AG10803 (cell line): ENCODE results near the gene FBXW2.

ENCODE experiments used
- DNase-seq: peaks from one replicate; pipeline ENCODE4 v3.0.0; 2010; ENCODE audit warnings: low read depth
- H3K4me3 ChIP-seq: 2 replicates; pipeline ENCODE4 v1.5.1; 2011; ENCODE audit warnings: mild to moderate bottlenecking, low read length, control low read depth
- CTCF ChIP-seq: conservative IDR thresholded peaks from 2 replicates; pipeline ENCODE4 v1.5.1; 2011; ENCODE audit warnings: mild to moderate bottlenecking, low read length, control low read depth, inconsistent platforms

FBXW2 gene

GRCh38 chr9:120729791-120730241, 63.4 kb downstream of the FBXW2 start:
- no peak for TF ChIP-seq CTCF
- H3K4me3 ChIP-seq = no peak overlapping the region
- no peak for DNase-seq

- DNase-seq = no peak
- TF ChIP-seq CTCF = no peak
- no peak overlapping the region for H3K4me3 ChIP-seq
These were observed 66.7 kb downstream of the FBXW2 start for GRCh38 chr9:120726484-120726883.

GRCh38 chr9:120725907-120726306, 67.3 kb downstream of the FBXW2 start:
- no peak for TF ChIP-seq CTCF
- no peak overlapping the region for H3K4me3 ChIP-seq

GRCh38 chr9:120724757-120725400, 68.3 kb downstream of the FBXW2 start:
- no peak for TF ChIP-seq CTCF
- no peak for DNase-seq
- no peak overlapping the region for H3K4me3 ChIP-seq

More at GRCh38 chr9:120725907-120726306, 67.3 kb downstream of the FBXW2 start:
- no peak for DNase-seq

- DNase-seq = peak; percentile 84
- no peak overlapping the region for H3K4me3 ChIP-seq
These were observed 69.7 kb downstream of the FBXW2 start for GRCh38 chr9:120723565-120723964.

GRCh38 chr9:120720404-120720803, 72.8 kb downstream of the FBXW2 start:
- no peak for TF ChIP-seq CTCF

More at GRCh38 chr9:120723565-120723964, 69.7 kb downstream of the FBXW2 start:
- no peak for TF ChIP-seq CTCF

GRCh38 chr9:120718316-120718715, 74.9 kb downstream of the FBXW2 start:
- no peak for DNase-seq
- H3K4me3 ChIP-seq = no peak overlapping the region
- TF ChIP-seq CTCF = no peak

More at GRCh38 chr9:120720404-120720803, 72.8 kb downstream of the FBXW2 start:
- no peak overlapping the region for H3K4me3 ChIP-seq
- DNase-seq = no peak
